ENCODE data around the gene GALNT9. TPM values are rescaled to one million over a fixed set of nuclear protein-coding genes. Genes with fewer than 3 reads are reported as not detected.

The GALNT9 gene
- total RNA-seq, 2 experiments from 2014 or later: not detected

DNA sequence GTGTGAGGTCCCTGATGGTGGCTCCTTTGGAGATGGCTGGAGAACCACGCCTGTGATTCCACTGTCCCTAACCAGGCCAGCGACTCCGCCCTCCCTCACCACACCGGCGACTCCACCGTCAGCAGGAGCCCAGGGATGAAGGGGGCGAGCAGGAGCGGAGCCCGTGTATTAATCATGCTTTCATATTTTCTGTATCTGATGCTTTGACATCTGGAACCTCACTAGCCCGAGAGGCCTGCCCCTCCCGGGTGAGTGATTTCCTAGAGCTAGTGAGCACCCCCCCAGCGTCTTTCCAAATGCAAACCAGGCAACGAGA, 115.3 kb downstream of the GALNT9 start:
- H3K4me1 Mint-ChIP-seq: no peaks in the 10 kb centered on the region
- ChIA-PET CTCF (no interaction called here), POLR2A (no interaction called here)
- no peaks in the 10 kb centered on the region for H3K27me3 Mint-ChIP-seq
- peaks cover 3% of the 10 kb centered on the region for H3K9me3 Mint-ChIP-seq
- no peaks in the 10 kb centered on the region for H3K36me3 Mint-ChIP-seq (ENCODE audit: low read depth)
- no peak overlapping the region for H3K27ac Mint-ChIP-seq
- DNase-seq: no peak
- H3K4me3 Mint-ChIP-seq: no peak overlapping the region

DNA sequence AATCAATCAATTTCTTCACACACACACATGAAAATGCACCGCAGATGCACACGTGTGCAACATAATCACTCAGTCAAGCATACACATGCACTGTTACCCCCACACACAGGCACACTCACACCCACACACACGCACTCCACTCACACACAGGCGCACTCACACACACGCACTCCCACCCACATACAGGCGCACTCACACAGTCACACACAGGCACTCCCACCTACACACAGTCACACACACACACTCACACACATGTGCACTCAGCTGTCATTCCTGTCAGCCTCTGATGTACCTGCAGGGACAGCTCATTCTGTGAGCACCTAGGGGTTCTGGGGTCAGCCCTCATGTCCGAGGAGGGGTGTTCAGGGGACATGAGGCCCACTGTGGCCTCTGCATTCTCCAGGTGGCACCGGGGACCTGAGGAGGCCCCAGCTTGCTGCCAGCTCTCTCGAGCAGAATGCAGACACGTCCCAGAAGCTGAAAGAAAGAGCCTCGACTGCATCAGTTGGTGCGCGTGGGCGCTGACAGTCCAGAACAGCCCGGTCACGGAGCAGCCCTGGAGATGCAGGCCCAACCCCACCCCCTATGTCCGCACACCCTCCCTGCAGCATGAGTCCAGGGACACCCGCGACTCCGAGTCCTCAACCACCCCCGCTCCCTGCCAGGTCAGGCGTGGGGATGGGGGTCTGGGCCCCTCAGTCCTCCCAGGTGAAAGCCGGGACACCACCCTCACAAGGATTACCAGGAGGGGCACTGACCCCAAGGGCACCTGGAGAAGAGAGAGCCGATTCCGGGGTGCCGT, 115.8 kb downstream of the GALNT9 start:
- ChIA-PET CTCF (no interaction called here), POLR2A (no interaction called here)
- no peaks in the 10 kb centered on the region for H3K36me3 Mint-ChIP-seq (ENCODE audit: low read depth)
- H3K4me3 Mint-ChIP-seq: no peak overlapping the region
- H3K27me3 Mint-ChIP-seq: no peaks in the 10 kb centered on the region
- H3K9me3 Mint-ChIP-seq: peaks cover 3% of the 10 kb centered on the region
- no peaks in the 10 kb centered on the region for H3K4me1 Mint-ChIP-seq
- no peak overlapping the region for H3K27ac Mint-ChIP-seq
- DNase-seq: no peak

GRCh38 chr12:132211816-132212215, 117.6 kb downstream of the GALNT9 start:
- H3K27me3 Mint-ChIP-seq: peaks cover 4% of the 10 kb centered on the region
- DNase-seq: no peak
- H3K9me3 Mint-ChIP-seq: peaks cover 3% of the 10 kb centered on the region
- H3K36me3 Mint-ChIP-seq (ENCODE audit: low read depth): no peaks in the 10 kb centered on the region
- H3K4me3 Mint-ChIP-seq: no peak overlapping the region
- no peaks in the 10 kb centered on the region for H3K4me1 Mint-ChIP-seq
- H3K27ac Mint-ChIP-seq: no peak overlapping the region
- ChIA-PET CTCF (no interaction called here), POLR2A (no interaction called here)

DNA sequence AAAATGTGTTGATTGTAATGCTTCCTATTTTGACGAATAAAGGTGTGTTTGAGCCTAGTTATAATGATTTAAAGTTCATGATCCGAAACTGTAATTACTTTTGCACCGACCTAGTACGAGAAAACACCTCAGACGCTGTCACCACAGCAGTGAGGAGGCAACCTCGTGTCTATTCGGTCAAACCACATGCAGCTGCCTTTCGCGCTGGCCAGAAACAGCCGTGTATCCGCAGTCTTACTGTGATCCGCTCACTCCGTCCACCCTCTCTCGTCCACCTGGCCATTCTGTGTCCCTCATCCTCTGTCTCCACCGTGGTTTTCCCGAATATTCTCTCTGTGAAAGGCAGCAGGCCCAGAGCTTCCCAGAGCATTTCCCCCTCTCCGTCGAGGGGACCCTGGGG, 118.1 kb downstream of the GALNT9 start:
- Mint-ChIP-seq H3K9me3 (peaks cover 3% of the 10 kb centered on the region), H3K4me1 (no peaks in the 10 kb centered on the region), H3K4me3 (no peak overlapping the region), H3K27ac (no peak overlapping the region), H3K36me3 (ENCODE audit: low read depth) (no peaks in the 10 kb centered on the region), H3K27me3 (peaks cover 4% of the 10 kb centered on the region)
- POLR2A ChIA-PET: no interaction called here
- CTCF ChIA-PET: no interaction called here
- no peak for DNase-seq

GRCh38 chr12:132210223-132211055, 119.0 kb downstream of the GALNT9 start:
- no peaks in the 10 kb centered on the region for H3K4me1 Mint-ChIP-seq
- H3K27ac Mint-ChIP-seq: no peak overlapping the region
- H3K4me3 Mint-ChIP-seq: no peak overlapping the region
- peaks cover 3% of the 10 kb centered on the region for H3K9me3 Mint-ChIP-seq
- no peak for DNase-seq
- no peaks in the 10 kb centered on the region for H3K36me3 Mint-ChIP-seq (ENCODE audit: low read depth)
- POLR2A ChIA-PET: no interaction called here
- H3K27me3 Mint-ChIP-seq: peaks cover 4% of the 10 kb centered on the region
- CTCF ChIA-PET: no interaction called here

GRCh38 chr12:132209619-132210222, 119.7 kb downstream of the GALNT9 start:
- H3K4me1 Mint-ChIP-seq: no peaks in the 10 kb centered on the region
- no peak overlapping the region for H3K4me3 Mint-ChIP-seq
- ChIA-PET CTCF (no interaction called here), POLR2A (no interaction called here)
- DNase-seq: no peak
- no peaks in the 10 kb centered on the region for H3K36me3 Mint-ChIP-seq (ENCODE audit: low read depth)
- peaks cover 7% of the 10 kb centered on the region for H3K27me3 Mint-ChIP-seq
- H3K27ac Mint-ChIP-seq: no peak overlapping the region
- peaks cover 3% of the 10 kb centered on the region for H3K9me3 Mint-ChIP-seq

- no peak overlapping the region for H3K27ac Mint-ChIP-seq
- H3K27me3 Mint-ChIP-seq: peaks cover 16% of the 10 kb centered on the region
- peaks cover 1% of the 10 kb centered on the region for H3K9me3 Mint-ChIP-seq
- H3K36me3 Mint-ChIP-seq (ENCODE audit: low read depth): no peaks in the 10 kb centered on the region
- no peak for DNase-seq
- H3K4me3 Mint-ChIP-seq: no peak overlapping the region
- POLR2A ChIA-PET: no interaction called here
- H3K4me1 Mint-ChIP-seq: no peaks in the 10 kb centered on the region
- CTCF ChIA-PET: no interaction called here
Measured at GRCh38 chr12:132208153-132208823, 121.1 kb downstream of the GALNT9 start.

GRCh38 chr12:132207083-132207775, 122.2 kb downstream of the GALNT9 start:
- Mint-ChIP-seq H3K9me3 (no peaks in the 10 kb centered on the region), H3K27me3 (peaks cover 16% of the 10 kb centered on the region), H3K4me3 (no peak overlapping the region), H3K4me1 (no peaks in the 10 kb centered on the region), H3K36me3 (ENCODE audit: low read depth) (no peaks in the 10 kb centered on the region), H3K27ac (no peak overlapping the region)
- CTCF ChIA-PET: no interaction called here
- POLR2A ChIA-PET: no interaction called here
- DNase-seq: no peak

DNA sequence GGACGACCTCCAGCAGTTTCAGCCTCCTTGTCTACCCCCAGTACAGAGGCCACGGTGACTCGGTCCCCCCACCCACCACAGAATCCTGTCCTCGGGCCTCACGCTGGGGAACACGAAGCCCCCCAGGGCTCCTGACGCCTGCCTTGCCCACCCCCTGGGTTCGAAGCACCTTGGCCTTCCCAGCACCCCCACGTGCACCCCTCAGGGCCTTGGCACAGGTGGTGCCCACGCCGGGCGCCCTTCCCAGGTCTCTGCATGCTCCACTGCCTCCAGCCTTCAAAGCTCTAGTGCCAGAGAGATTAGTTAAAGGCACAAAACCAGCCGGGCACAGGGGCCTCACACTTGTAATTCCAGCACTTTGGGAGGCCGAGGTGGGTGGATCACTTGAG, 123.3 kb downstream of the GALNT9 start:
- ChIA-PET CTCF (no interaction called here), POLR2A (no interaction called here)
- Mint-ChIP-seq H3K4me3 (no peak overlapping the region), H3K4me1 (no peaks in the 10 kb centered on the region), H3K36me3 (ENCODE audit: low read depth) (no peaks in the 10 kb centered on the region), H3K27me3 (peaks cover 16% of the 10 kb centered on the region), H3K27ac (no peak overlapping the region), H3K9me3 (no peaks in the 10 kb centered on the region)
- no peak for DNase-seq

- Mint-ChIP-seq H3K27me3 (peaks cover 16% of the 10 kb centered on the region), H3K36me3 (ENCODE audit: low read depth) (no peaks in the 10 kb centered on the region), H3K4me3 (no peak overlapping the region), H3K27ac (no peak overlapping the region), H3K9me3 (no peaks in the 10 kb centered on the region), H3K4me1 (no peaks in the 10 kb centered on the region)
- POLR2A ChIA-PET: no interaction called here
- no peak for DNase-seq
- CTCF ChIA-PET: no interaction called here
Measured at GRCh38 chr12:132205271-132206045, 123.9 kb downstream of the GALNT9 start.

DNA sequence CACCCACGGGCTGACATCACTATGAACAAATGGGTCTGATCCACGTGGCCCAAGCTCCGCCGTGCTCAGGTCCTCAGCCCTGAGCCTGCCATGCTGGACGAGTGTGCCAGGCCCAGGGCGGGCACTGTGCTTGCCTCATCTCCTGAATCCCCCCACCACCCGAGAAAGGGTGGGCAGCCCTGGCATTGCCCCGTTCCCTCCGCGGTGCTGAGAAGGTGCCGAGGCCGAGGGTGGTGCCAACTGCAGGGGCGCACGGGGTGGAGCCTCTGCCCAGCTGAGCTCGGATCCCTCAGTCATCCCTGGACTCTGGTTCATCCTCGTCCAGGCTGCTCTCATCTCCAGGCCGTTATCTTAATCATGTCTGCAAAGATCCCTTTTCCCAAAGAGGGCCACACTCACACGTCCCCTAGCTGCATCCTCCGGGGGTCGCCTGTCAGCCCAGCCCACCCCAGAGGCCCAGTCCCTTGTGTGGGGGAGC, 124.6 kb downstream of the GALNT9 start:
- Mint-ChIP-seq H3K27ac (no peak overlapping the region), H3K9me3 (no peaks in the 10 kb centered on the region), H3K36me3 (ENCODE audit: low read depth) (no peaks in the 10 kb centered on the region), H3K4me3 (no peak overlapping the region), H3K4me1 (no peaks in the 10 kb centered on the region), H3K27me3 (peaks cover 16% of the 10 kb centered on the region)
- ChIA-PET POLR2A (no interaction called here), CTCF (no interaction called here)
- DNase-seq: no peak

- H3K36me3 Mint-ChIP-seq (ENCODE audit: low read depth): no peaks in the 10 kb centered on the region
- no peaks in the 10 kb centered on the region for H3K9me3 Mint-ChIP-seq
- ChIA-PET CTCF (no interaction called here), POLR2A (no interaction called here)
- H3K27me3 Mint-ChIP-seq: peaks cover 16% of the 10 kb centered on the region
- H3K4me1 Mint-ChIP-seq: no peaks in the 10 kb centered on the region
- no peak overlapping the region for H3K4me3 Mint-ChIP-seq
- no peak for DNase-seq
- no peak overlapping the region for H3K27ac Mint-ChIP-seq
Measured at GRCh38 chr12:132204063-132204792, 125.2 kb downstream of the GALNT9 start.

All from activated CD4-positive, alpha-beta memory T cell treated with anti-CD3 and anti-CD28 coated beads, Interleukin-2, amount 10 ng/mL, durations not matched to agents 7 days and 5 days (primary cell).